SK-N-SH (cell line): ENCODE data around the gene FCHSD2. TPM values are rescaled to one million over a fixed set of nuclear protein-coding genes. Genes with fewer than 3 reads are reported as not detected.
"Not testable (repeated sequence)": the region's sequence is repeated elsewhere in the genome, so short reads cannot be mapped to it uniquely, and the experiment has no call there.

ENCODE experiments used
- CTCF ChIA-PET: fragments of 300-600, 350-600 bp; formaldehyde crosslinking; extraction: SDS; loops from one replicate; lab custom pipeline; 2021; lab: Yijun Ruan, JAX
- POLR2A ChIA-PET: fragments of 350-600 bp; sonication (Branson Sonifier 250); formaldehyde crosslinking; extraction: SDS; loops from one replicate; lab custom pipeline; 2020; ENCODE audit warnings: antibody characterized with exemption, inconsistent platforms; lab: Yijun Ruan, JAX
- DNase-seq: peaks from one replicate; pipeline ENCODE4 v3.0.0; 2012
- H2AFZ ChIP-seq: fragments of 200-600 bp; sonication (generic); 2 replicates; pipeline ENCODE4 v1.8.1; 2016; ENCODE audit warnings: antibody characterized with exemption, mild to moderate bottlenecking, low read depth
- H3F3A ChIP-seq: fragments of 200-600 bp; sonication (generic); replicated peaks from 2 replicates; pipeline ENCODE3; 2016; ENCODE audit warnings: antibody characterized with exemption, mild to moderate bottlenecking; ENCODE audit not compliant: insufficient read depth
- H3K27ac ChIP-seq, 2 experiments: fragments of 200-500 bp in 1 of 2; fragments of 200-600 bp in 1 of 2; sonication (Bioruptor generic) in 1 of 2; sonication (generic), shearing (Covaris generic) in 1 of 2; 2 replicates each; pipeline versions ENCODE4 v1.5.1 to v1.6.1; 2014 to 2016; ENCODE audit warnings: low read depth in 2 of 2, inconsistent platforms in 1 of 2, low read length in 1 of 2, mild to moderate bottlenecking in 1 of 2, mixed read lengths in 1 of 2
- H3K27me3 ChIP-seq: fragments of 200-600 bp; sonication (generic), shearing (Covaris generic); 2 replicates; pipeline ENCODE4 v1.6.1; 2016; ENCODE audit warnings: mixed run types; ENCODE audit not compliant: insufficient read depth
- H3K36me3 ChIP-seq, 2 experiments: fragments of 200-500 bp in 1 of 2; fragments of 200-600 bp in 1 of 2; sonication (Bioruptor generic) in 1 of 2; sonication (generic) in 1 of 2; replicated peaks in 1 of 2; 2 replicates each; pipeline versions ENCODE3 to v1.5.1; 2014 to 2016; ENCODE audit warnings: low read length in 1 of 2, mild to moderate bottlenecking in 1 of 2; ENCODE audit not compliant: insufficient read depth in 2 of 2, control insufficient read depth in 1 of 2
- H3K4me1 ChIP-seq, 2 experiments: fragments of 200-500 bp in 1 of 2; fragments of 200-600 bp in 1 of 2; sonication (Bioruptor generic) in 1 of 2; sonication (generic), shearing (Covaris generic) in 1 of 2; 2 replicates each; pipeline versions ENCODE4 v1.5.1 to v1.6.1; 2014 to 2016; ENCODE audit warnings: low read depth in 1 of 2, low read length in 1 of 2, mixed run types in 1 of 2; ENCODE audit not compliant: insufficient read depth in 2 of 2, control insufficient read depth in 1 of 2
- H3K4me2 ChIP-seq: fragments of 200-600 bp; sonication (generic), shearing (Covaris generic); 2 replicates; pipeline ENCODE4 v1.6.1; 2017; ENCODE audit warnings: mixed run types
- H3K4me3 ChIP-seq, 2 experiments: fragments of 200-500 bp in 1 of 2; fragments of 200-600 bp in 1 of 2; sonication (Bioruptor generic) in 1 of 2; sonication (generic), shearing (Covaris generic) in 1 of 2; 2 replicates each; pipeline versions ENCODE4 v1.5.1 to v1.8.1; 2014 to 2016; ENCODE audit warnings: low read depth in 2 of 2, inconsistent platforms in 1 of 2, low read length in 1 of 2, mild to moderate bottlenecking in 1 of 2, mixed read lengths in 1 of 2, moderate library complexity in 1 of 2
- H3K79me2 ChIP-seq: fragments of 200-600 bp; sonication (generic); 2 replicates; pipeline ENCODE4 v1.8.1; 2017; ENCODE audit warnings: mild to moderate bottlenecking; ENCODE audit not compliant: insufficient read depth
- H3K9ac ChIP-seq: fragments of 200-600 bp; sonication (generic); 2 replicates; pipeline ENCODE4 v1.6.1; 2017; ENCODE audit warnings: mixed run types
- H3K9me2 ChIP-seq: fragments of 200-600 bp; sonication (generic); 2 replicates; pipeline ENCODE4 v1.6.1; 2017; ENCODE audit warnings: mixed run types
- H3K9me3 ChIP-seq: fragments of 200-600 bp; sonication (generic); 2 replicates; pipeline ENCODE4 v1.6.1; 2017; ENCODE audit warnings: mixed run types, mild to moderate bottlenecking, moderate library complexity
- H4K20me1 ChIP-seq: fragments of 200-600 bp; sonication (generic); 2 replicates; pipeline ENCODE4 v1.6.1; 2017; ENCODE audit warnings: mild to moderate bottlenecking, mixed run types; ENCODE audit not compliant: insufficient read depth
- CTCF ChIP-seq: fragments of 200-600 bp; sonication (generic); IDR thresholded peaks from 2 replicates; pipeline ENCODE4 v1.6.1; 2017; ENCODE audit warnings: antibody characterized with exemption, mild to moderate bottlenecking, moderate library complexity
- ELF1 ChIP-seq: IDR thresholded peaks from 2 replicates; pipeline ENCODE4 v1.4.0; 2012
- EZH2phosphoT487 ChIP-seq: fragments of 200-600 bp; sonication (generic); IDR thresholded peaks from 2 replicates; pipeline ENCODE4 v1.6.1; 2017; ENCODE audit warnings: low read depth, mixed run types, mild to moderate bottlenecking, antibody characterized with exemption, moderate library complexity, borderline replicate concordance
- FOSL2 ChIP-seq: IDR thresholded peaks from 2 replicates; pipeline ENCODE4 v1.4.0; 2012; ENCODE audit warnings: low read depth, mild to moderate bottlenecking, moderate library complexity, borderline replicate concordance
- FOXJ3 ChIP-seq: sonication (generic); formaldehyde crosslinking; IDR thresholded peaks from 2 replicates; pipeline ENCODE4 v1.5.1; 2020; ENCODE audit warnings: mild to moderate bottlenecking, missing genetic modification reagents
- FOXM1 ChIP-seq: IDR thresholded peaks from 2 replicates; pipeline ENCODE4 v1.4.0; 2012; ENCODE audit warnings: low read depth, mild to moderate bottlenecking
- IRF3 ChIP-seq: fragments of 150-350 bp; IDR thresholded peaks from 2 replicates; pipeline ENCODE4 v1.6.1; 2016; ENCODE audit warnings: mild to moderate bottlenecking, low read depth, low read length
- MEF2A ChIP-seq: IDR thresholded peaks from 2 replicates; pipeline ENCODE4 v1.4.0; 2012; ENCODE audit warnings: low read depth, borderline replicate concordance
- MXI1 ChIP-seq: IDR thresholded peaks from 2 replicates; pipeline ENCODE4 v1.6.1; 2012; ENCODE audit warnings: mild to moderate bottlenecking, low read depth, low read length, improper control_type of control experiment
- NFIC ChIP-seq: IDR thresholded peaks from 2 replicates; pipeline ENCODE4 v1.4.0; 2012; ENCODE audit warnings: borderline replicate concordance
- NRF1 ChIP-seq: IDR thresholded peaks from 2 replicates; pipeline ENCODE4 v1.6.1; 2012; ENCODE audit warnings: low read depth, mild to moderate bottlenecking, low read length
- SIN3A ChIP-seq: IDR thresholded peaks from 2 replicates; pipeline ENCODE4 v1.6.1; 2012; ENCODE audit warnings: low read depth, mild to moderate bottlenecking, low read length, moderate library complexity, borderline replicate concordance
- SMC3 ChIP-seq: IDR thresholded peaks from 2 replicates; pipeline ENCODE4 v1.6.1; 2012; ENCODE audit warnings: low read depth, low read length, improper control_type of control experiment
- TAF1 ChIP-seq: IDR thresholded peaks from 2 replicates; pipeline ENCODE4 v1.6.1; 2012; ENCODE audit warnings: low read depth, mild to moderate bottlenecking, low read length, moderate library complexity, borderline replicate concordance
- TCF12 ChIP-seq: IDR thresholded peaks from 2 replicates; pipeline ENCODE4 v1.4.0; 2012
- USF2 ChIP-seq: fragments of 150-350 bp; IDR thresholded peaks from 2 replicates; pipeline ENCODE4 v1.6.1; 2017; ENCODE audit warnings: antibody characterized with exemption, low read length, low read depth, borderline replicate concordance
- WGBS: methylation state at CpG from one replicate; pipeline ENCODE4 v1.1.6; 2017; ENCODE audit warnings: low lambda C conversion rate; 5-methylcytosine and 5-hydroxymethylcytosine counted together
- polyA plus RNA-seq, 3 experiments: library from polyadenylated mRNA; depleted of rRNA; stranded (reverse); fragments of >200 nt; gene quantifications; 2 replicates each; pipeline ENCODE4 v1.2.3, GENCODE V29; 2012

Gene FCHSD2
- polyA plus RNA-seq, 1 of the 3 experiments (the other 2 are of a cell fraction) = 10.4 TPM

GRCh38 chr11:72792437-72793021 lies 349.6 kb downstream of the FCHSD2 start:
- peaks cover 9 to 26% of the 10 kb centered on the region in 2 experiments; a peak in 2 of 4 replicates for H3K4me1 ChIP-seq
- no peaks in the 10 kb centered on the region for H3K27me3 ChIP-seq
- TF ChIP-seq SIN3A (no peak), SMC3 (no peak), TCF12 (no peak), USF2 (no peak)
- no peaks in the 10 kb centered on the region for H3K79me2 ChIP-seq
- H4K20me1 ChIP-seq = no peaks in the 10 kb centered on the region
- H3K9me2 ChIP-seq = no peaks in the 10 kb centered on the region
- H3K4me3 ChIP-seq = no peak overlapping the region
- H3K27ac ChIP-seq = peak overlapping the region in 1 of 2 experiments; percentile 75; a peak in 1 of 4 replicates
- 100% methylated on average over 2 of the region's 3 CpGs for WGBS
- DNase-seq = no peak
- ChIA-PET POLR2A (interaction anchor here (1.3 to 2.2 kb wide), 2 partner anchors 67 to 76 kb away, joined by 4 to 5 read pairs; no protein-coding TSS in a partner anchor), CTCF (interaction anchor here (0.6 to 4.7 kb wide), 19 partner anchors 10 to 386 kb away, joined by 3 to 198 read pairs (median 5); partner anchors contain the start of gene ARAP1)
- peak overlapping the region; percentile 69; the same call in 1 of the 2 replicates for H2AFZ ChIP-seq
- H3F3A ChIP-seq = no peaks in the 10 kb centered on the region
- 0 out of 2 replicates have a peak overlapping the region, but pooled peaks have one; percentile 80 for H3K4me2 ChIP-seq
- no peaks in the 10 kb centered on the region for H3K36me3 ChIP-seq
- H3K9me3 ChIP-seq = no peaks in the 10 kb centered on the region
- H3K9ac ChIP-seq = 0 out of 2 replicates have a peak overlapping the region, but pooled peaks have one; percentile 19

- H3K79me2 ChIP-seq, H3K9me2 ChIP-seq, H3K9me3 ChIP-seq, H3K4me3 ChIP-seq, H3K27me3 ChIP-seq, POLR2A ChIA-PET, H4K20me1 ChIP-seq, H3K4me2 ChIP-seq, H3K9ac ChIP-seq, H2AFZ ChIP-seq, H3K27ac ChIP-seq, DNase-seq, H3F3A ChIP-seq, H3K36me3 ChIP-seq: not testable (repeated sequence)
- CTCF ChIA-PET = interaction anchor here (4.7 to 4.8 kb wide), 2 partner anchors 61 to 66 kb away, joined by 34 to 198 read pairs; no protein-coding TSS in a partner anchor
- WGBS = 87% methylated on average over 7 of the region's 7 CpGs
- peaks cover 9 to 26% of the 10 kb centered on the region in 2 experiments; a peak in 2 of 4 replicates for H3K4me1 ChIP-seq
Measured at GRCh38 chr11:72791228-72791627, 350.9 kb downstream of the FCHSD2 start.

GRCh38 chr11:72789493-72790131 lies 352.5 kb downstream of the FCHSD2 start:
- CTCF ChIA-PET = interaction anchor here (0.6 to 4.8 kb wide), 9 partner anchors 9 to 453 kb away, joined by 3 to 34 read pairs (median 5); partner anchors contain the start of gene ATG16L2
- TF ChIP-seq ELF1 (no peak), NFIC (no peak), IRF3 (no peak), CTCF (no peak), EZH2phosphoT487 (no peak), FOXM1 (no peak), MXI1 (no peak), TCF12 (no peak), FOSL2 (peak; percentile 28; the same call in 1 of the 2 replicates), SIN3A (no peak), TAF1 (no peak), MEF2A (peak; percentile 21; the same call in 1 of the 2 replicates), SMC3 (no peak), NRF1 (no peak), FOXJ3 (CRISPR knock-in tag) (no peak)

More at GRCh38 chr11:72789493-72790131, 352.5 kb downstream of the FCHSD2 start:
- no peaks in the 10 kb centered on the region for H3K79me2 ChIP-seq
- H4K20me1 ChIP-seq = no peaks in the 10 kb centered on the region
- no peaks in the 10 kb centered on the region for H3F3A ChIP-seq
- WGBS = 78% methylated on average over 3 of the region's 10 CpGs
- POLR2A ChIA-PET = no interaction called here
- no peaks in the 10 kb centered on the region for H3K9me2 ChIP-seq
- H3K4me1 ChIP-seq = peaks cover 9 to 25% of the 10 kb centered on the region in 2 experiments; a peak in 2 of 4 replicates
- H2AFZ ChIP-seq = no peak overlapping the region
- no peaks in the 10 kb centered on the region for H3K27me3 ChIP-seq
- no peaks in the 10 kb centered on the region for H3K36me3 ChIP-seq
- H3K9ac ChIP-seq = no peak overlapping the region
- no peaks in the 10 kb centered on the region for H3K9me3 ChIP-seq
- peak; percentile 40 for DNase-seq
- no peak overlapping the region; a peak in 1 of 4 replicates for H3K27ac ChIP-seq
- no peak overlapping the region for H3K4me3 ChIP-seq
- no peak overlapping the region for H3K4me2 ChIP-seq
